COLO668 (cell line): Measurements from ENCODE around the gene ARRDC2.
"Not testable (repeated sequence)": the region's sequence is repeated elsewhere in the genome, so short reads cannot be mapped to it uniquely, and the experiment has no call there.

Experiments used
- DNase-seq: peaks from one replicate; lab custom pipeline; 2025; ENCODE audit not compliant: unreplicated experiment; lab: John Stamatoyannopoulos, UW

ARRDC2 gene

DNA sequence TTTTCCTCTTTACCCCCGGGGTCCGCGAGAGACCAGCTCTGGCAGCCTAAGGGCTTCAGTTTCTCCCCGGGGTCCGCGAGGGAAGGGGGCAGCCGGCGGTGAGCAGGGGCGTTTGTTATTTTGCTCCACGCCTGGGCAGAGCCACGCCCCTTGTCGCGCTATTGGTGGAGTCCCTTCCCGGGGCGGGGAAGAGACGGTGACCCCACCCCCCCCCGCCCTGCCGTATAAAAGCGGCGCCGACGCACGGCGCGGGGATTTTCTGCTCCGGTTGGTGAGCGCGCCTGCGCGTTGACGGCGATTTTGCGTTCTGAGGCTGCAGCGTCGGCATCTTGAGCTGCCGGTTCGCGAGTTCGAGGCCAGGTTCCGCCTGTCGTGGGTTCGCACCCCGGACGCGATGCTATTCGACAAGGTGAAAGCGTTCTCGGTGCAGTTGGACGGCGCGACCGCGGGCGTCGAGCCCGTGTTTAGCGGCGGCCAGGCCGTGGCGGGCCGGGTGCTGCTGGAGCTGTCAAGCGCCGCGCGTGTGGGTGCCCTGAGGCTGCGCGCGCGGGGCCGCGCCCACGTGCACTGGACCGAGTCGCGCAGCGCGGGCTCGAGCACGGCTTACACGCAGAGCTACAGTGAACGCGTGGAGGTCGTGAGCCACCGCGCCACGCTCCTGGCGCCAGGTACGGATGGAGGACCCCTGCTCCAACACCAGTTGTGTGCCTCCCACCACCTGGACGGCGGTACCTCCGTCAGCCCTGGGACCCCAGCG is at the start of gene ARRDC2:
Gene ARRDC2 (plus strand): TSS at position 254 of the 757 bp plus-strand sequence. CDS start 141 bp downstream, at position 395.
- peak; percentile 88 for DNase-seq

DNA sequence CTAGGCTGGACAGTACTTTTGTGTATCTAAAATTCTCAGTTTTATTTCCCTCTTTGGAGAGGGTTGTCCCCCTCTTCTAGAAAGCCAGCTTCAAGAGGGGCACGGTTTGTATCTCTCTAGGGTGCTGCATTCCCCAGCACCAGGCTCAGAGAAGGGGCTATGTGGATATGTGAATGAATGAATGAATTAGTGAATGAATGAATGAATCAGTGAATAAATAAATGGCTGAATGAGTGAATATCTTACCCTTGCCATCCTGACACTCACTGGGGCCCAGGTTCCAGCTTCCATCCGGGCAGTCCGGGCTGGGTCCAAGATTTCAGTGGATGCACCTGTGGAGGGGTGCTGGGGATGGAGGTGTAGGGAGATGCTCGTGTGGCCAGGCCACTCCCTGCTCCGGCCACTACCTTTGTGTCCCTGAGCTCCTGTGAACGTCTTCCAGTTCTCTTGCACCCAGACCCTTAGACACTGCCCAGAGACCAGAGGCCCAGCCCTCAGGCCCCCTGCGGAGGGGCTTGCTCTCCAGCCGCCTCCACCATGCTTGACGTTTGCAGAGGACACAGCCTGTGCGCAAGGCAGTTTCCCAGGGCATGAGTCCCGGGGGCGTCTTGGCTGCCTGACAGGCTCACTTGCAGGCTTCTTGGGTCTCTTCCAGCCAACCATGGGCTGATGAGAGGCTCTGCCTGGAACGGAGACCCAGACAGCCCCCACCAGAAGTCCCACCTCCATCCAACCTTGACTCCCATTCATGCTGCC is 43.9 kb upstream of the ARRDC2 start:
- DNase-seq, result no peak

DNA sequence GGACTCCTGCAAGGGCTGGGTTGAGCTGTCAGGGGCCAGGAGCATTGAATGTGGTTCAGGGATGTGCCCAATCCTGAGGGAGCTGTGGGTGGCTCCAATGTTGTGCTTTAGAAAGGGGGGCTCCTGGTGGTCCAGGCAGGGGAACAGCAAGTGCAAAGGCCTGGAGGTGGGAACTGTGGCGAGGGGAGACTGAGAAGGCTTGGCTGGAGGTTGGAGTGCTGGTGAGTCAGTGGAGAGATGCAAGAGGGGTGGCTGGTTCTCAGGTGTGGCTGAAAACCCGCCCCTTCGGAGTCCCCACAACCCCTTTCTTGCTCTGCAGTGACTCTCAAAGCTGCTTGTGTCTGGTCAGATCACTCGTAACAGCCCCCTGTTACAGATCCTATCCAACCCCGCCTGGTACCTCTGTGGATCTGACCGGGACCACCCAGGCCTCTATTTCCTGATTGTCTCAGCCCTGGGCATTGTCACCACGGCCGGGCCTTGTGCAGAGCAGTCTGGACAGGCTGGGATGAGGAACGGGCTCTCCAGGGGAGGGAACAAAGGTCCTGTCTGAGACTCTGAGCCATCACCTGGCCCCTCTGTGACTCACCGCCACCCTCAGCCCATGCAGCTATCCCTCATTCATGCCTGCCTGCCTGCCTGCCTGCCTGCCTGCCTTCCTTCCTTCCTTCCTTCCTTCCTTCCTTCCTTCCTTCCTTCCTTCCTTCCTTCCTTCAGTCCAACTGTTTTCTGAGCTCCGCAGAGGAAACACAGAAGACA is 42.4 kb upstream of the ARRDC2 start:
- peak; percentile 12 for DNase-seq

DNA sequence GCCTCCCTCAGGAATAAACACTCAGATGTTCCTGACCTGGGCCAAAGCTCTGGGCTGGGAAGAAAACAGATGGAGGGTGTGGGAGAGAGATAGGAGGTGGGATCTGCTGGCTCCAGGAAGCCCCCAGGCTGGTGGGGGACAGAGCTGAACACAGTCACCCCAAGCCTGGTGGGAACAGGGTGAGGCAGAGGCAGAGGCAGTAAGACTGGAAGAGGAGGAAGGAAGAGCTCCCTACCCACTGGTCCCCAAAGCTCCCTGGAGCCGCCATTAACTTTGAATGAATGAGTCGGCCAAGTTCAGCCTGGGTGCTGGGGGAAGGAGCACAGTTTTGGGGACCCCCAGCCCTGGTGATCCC is 41.9 kb upstream of the ARRDC2 start:
- DNase-seq, result no peak

DNA sequence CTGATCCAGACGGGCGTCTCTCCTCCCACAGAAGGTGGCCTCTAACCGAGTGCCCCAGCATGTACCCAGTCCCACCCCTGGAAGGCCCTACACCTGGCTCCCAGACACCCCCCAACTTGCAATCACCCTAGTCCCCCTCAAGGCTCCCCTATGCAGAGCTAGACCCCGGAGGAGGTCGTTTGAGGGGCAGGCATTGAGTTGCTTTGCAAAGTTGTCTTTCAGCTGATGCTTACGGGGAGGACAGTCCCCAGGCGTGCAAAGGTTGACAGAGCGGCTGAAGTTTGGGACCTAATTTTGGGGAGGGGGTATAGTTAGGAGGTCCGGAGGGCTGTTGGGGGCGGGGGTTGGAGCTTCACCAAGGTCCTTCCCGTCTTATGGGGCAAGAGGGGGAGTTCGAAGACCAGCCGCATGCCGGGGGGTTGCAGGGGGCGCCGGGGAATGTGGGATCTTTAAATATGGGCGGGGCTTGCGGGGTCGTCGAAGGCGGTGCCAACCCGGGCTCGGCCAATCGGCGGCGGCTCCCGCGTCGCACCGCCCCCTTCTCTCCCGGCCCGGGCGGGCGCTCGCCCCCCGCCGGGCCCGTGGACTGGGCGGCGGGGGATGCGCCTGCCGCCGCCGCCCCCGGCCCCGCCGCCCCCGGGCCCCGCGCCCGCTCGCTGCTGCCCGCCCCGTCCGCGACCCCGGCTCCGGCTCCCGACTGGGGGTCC is 41.3 kb upstream of the ARRDC2 start, which contains the start of gene KCNN1:
Gene KCNN1 (plus strand): TSS at position 558 of the 707 bp plus-strand sequence. CDS start 6,782 bp downstream, outside the sequence.
- DNase-seq, result no peak

DNA sequence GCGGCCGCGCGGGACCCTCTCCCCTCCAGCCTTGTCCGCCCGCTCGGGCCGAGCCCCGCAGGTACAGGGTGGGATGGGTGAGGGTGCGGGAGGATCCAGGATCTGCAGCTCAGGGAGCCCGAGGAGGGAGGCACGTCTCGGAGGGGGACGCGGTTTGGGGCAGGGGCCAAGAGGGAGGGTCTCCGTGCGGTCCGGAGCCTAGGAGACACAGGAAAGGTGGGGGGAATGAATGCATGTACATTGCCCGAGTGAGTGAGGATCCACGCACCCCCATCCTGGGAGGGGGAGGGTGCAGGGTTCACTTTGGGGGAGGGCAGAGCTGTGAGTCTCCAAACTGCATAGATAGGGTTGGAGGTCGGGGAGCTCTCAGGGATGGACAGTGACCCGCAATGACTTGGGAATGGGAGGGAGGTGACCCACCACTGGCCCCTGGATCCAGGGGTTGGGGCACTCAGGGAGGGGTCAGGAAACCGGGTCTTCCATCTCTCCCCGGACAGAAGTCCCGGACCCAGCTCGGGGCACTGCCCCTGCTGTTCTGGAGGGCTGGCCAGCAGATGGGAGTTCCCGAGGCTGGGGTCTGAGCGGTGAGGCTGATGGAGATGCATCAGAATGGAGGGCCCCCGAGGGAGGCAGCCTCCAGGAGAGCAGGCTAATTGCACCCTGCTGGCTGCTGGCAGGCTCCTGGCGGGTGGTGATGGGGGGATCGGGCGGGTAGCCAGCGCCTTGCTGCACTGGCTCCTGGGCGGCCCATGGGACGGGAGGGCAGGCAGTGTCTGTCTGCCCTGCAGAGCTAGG is 40.5 kb upstream of the ARRDC2 start:
- DNase-seq, result no peak

DNA sequence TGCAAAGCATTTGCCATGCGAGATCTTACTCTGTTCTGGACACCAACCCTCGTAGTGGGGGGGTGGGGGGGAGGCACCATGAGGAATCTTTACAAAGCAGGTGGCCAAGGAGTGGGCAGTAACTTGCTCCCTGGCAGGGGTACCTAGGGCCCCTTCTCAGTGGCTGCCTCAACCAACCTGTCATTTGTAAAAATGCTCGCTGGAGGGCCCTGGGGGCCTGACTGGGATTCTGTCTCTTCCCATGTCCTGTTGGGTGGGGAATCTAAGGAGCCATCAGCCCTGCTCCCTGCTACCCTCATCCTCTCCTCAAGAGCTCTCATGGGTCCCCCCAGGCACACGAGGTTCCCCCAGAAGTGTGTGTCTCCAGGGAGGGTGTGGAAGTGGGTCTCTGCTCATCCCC is 39.6 kb upstream of the ARRDC2 start:
- no peak for DNase-seq

DNA sequence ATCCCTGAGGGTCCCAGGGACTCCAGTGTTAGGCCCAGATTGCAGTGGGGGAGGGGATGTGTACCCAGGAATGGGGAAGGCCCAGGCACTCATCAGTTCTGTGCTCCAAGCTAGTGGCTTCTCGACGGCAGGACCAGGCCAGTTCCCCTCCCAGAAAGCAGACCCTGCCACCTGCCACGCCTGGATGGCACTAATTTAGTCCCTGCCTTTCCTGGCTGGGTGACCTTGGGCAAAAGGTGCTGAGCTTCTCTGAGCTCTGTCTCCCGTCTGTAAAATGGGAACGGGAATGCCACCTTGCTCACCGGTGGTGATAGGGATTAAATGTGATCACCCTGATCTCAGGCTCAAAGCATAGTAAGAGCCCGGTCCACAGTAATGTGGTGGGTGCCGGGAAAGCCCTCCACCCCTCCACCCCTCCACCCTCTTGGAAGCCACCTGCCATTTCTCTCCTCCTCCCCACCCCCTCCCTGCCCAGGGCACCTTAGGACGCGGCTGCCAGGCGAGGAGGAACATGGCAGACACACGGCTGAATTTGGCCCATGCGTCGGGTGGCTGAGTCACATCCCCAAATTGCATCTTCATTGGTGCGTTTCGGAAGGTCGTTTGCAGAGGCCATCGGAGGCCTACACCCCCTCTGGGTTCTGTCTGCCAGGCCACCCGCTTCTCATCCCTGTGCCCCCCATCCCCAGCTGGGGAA is 38.7 kb upstream of the ARRDC2 start:
- no peak for DNase-seq

DNA sequence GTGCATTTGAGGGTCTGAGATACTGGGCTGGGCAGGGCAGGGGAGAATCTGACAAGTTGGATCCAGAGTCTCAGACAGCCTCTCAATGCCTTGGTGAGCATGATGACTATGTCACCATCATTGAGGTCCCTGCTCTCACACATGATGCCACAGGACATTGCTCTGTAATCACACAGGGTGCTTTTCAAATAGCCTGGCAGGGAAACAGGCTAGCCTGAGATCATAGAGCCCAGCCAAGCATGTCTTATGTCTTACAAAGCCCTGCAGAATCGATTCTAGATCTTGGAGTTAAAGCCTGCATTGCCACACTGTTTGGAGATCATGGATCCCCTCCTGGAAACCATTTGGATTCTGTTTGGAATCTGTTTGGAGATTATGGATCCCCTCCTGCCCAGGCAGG is 35.7 kb upstream of the ARRDC2 start:
- no peak for DNase-seq

DNA sequence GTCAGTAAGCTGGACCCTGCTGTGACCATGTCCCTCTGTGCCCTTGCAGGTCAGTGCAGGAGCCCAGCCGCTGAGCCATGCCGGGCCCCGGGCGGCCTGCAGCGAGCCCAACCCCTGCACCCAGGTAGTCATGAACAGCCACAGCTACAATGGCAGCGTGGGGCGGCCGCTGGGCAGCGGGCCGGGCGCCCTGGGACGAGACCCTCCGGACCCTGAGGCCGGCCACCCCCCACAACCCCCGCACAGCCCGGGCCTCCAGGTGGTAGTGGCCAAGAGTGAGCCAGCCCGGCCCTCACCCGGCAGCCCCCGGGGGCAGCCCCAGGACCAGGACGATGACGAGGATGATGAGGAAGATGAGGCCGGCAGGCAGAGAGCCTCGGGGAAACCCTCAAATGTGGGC is 34.2 kb upstream of the ARRDC2 start:
- DNase-seq, result no peak

DNA sequence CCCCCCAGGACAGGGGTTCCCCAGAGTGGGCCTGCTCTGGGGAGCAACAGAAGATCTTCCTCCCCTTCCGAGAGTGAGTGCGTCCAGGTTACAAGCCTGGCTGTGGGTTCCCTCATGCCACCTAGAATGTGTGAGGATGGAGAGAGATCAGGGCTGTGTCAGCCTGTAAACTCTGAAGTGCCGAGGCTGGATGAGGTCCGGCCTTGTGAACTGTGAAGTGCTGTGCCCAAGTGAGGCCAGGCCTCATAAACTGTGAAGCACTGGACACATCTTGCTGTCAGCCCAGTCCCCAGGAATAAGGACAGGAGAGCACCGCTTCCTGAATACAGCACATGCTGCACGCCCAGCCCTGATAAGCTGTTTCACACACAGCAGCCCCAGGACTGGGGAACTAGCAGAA is 33.4 kb upstream of the ARRDC2 start:
- no peak for DNase-seq

DNA sequence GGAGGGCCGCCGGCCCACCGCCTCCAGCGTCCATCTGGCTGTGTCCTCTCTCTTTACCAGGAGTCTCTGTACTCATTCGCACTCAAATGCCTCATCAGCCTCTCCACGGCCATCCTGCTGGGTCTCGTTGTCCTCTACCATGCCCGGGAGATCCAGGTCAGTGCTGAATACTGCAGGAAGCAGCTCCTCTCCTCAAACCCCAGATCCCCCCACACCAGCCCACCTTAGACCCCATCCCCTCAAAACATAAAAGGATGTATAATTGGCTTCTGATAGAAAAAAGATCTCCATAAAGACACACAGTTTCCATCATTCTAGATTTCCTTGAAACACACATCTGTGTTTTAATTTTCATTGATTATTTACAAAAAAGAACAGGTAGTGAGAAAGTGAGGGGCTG is 32.9 kb upstream of the ARRDC2 start:
- DNase-seq, result no peak

DNA sequence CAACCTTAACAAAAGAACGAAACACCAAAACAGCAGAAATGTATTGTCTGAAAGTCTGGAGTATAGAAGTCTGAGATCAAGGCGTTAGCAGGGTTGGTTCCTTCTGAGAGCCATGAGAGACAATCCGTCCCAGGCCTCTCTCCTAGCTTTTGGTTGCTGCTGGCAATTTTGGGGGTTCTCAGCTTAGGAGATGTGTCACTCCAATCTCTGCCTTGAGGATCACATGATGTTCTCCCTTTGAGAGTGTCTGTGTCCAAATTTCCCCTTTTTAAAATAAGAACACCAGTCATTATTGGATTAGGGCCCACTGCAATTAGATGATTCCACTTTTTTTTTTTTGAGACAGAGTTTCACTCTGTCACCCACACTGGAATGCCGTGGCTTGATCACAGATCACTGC is 30.9 kb upstream of the ARRDC2 start:
- DNase-seq, result no peak

DNA sequence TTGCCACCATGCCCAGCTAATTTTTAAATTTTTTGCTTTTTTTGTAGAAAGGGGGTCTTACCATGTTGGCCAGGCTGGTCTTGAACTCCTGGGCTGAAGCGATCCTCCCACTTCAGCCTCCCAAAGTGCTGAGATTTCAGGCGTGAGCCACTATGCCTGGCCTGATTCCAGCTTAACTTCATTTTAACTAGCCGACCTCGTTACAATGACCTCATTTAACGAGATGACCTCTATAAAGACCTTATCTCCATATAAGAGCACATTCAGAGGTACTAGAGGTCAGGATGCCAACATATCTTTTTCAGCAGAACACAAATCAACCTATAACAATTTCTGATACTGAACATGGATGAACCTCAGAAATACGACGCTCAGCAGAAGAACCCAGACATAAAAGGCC is 30.5 kb upstream of the ARRDC2 start:
- no peak for DNase-seq

DNA sequence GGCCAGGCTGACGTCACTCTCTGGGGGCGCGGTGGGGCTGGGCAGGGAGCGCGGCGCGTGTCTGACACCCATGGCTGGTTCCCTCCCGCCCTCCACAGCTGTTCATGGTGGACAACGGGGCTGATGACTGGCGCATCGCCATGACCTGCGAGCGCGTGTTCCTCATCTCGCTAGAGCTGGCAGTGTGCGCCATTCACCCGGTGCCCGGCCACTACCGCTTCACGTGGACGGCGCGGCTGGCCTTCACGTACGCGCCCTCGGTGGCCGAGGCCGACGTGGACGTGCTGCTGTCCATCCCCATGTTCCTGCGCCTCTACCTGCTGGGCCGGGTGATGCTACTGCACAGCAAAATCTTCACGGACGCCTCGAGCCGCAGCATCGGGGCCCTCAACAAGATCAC is 26.4 kb upstream of the ARRDC2 start:
- DNase-seq, result no peak

DNA sequence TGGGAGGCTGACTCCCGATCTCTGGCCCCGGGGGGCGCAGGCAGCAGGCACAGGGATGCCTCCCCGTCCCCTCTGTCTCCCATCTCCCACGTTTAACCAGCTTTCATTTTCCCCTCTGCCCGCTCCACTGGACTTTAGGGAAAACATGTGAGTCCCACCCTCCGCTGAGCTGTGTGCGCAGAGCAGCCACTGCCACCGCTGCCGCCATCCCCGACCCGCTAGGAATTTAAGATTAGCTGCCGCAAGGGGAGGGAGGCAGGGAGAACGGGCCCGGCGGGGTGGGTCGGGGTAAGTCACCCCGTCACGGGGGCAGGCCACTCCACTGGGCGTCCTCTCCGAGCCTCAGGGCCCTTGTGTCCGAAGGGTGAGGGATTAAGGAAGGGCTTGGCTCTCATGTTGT is 25.5 kb upstream of the ARRDC2 start:
- DNase-seq, result no peak

DNA sequence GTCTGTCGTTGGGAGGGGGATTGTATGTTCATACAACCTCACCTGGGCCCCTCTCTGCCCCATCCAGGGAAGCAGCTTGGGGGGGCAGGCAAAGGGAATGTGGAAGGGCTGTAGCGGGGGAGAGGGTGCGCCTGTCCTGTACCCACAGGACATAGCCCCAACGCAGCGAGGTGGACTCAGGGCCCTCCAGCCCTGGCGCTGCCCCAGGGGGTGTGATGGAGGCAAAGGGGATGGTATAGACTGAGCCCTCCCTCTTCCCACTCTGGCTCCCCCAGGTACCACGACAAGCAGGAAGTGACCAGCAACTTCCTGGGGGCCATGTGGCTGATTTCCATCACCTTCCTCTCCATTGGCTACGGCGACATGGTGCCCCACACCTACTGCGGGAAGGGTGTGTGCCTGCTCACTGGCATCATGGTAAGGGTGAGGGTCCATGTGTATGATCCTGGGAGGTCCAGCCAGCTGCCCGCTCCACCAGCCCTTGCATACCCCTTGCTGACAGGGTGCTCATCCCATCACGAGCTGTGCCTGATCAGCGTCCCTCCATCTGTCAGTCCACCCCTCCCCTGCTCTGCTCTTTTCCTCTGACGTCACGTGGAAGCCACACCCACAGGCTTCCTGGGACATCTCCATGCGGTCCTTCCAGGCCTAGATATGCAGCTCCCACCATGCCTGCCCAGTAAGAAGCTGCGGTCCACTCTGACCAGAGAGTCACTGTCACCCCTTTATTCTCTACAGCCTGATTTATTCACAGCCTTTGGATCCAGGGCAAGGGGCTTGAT is 22.7 kb upstream of the ARRDC2 start:
- DNase-seq, result peak; percentile 5

DNA sequence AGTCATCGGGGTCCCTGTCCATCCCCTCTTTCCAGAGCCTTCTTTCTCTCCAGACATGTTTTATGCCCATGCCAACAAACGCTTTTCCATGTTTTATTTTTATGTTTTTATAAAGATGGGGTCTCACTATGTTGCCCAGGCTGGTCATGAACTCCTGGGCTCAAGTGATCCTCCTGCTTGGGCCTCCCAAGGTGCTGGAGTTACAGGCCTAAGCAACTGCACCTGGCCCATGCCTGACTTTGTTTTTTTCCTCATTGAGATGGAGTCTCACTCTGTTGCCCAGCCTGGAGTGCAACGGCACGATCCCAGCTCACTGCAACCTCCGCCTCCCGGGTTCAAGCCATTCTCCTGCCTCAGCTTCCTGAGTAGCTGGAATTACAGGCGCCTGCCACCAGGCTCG is 21.4 kb upstream of the ARRDC2 start:
- not testable (repeated sequence) for DNase-seq

DNA sequence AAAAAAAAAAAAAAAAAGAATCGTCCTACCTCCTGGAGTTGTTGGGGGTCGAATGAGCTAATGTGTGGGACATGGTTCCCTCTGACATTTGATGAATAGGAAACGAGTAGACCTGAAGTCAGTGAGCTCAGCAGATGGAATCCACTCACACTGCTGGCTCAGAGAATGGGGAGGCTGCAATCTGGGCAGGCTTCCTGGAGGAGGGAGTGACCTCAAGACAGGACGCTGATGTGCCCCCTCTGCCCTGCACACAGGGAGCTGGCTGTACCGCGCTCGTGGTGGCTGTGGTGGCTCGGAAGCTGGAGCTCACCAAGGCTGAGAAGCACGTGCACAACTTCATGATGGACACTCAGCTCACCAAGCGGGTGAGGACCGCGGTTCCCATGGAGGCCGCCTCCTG is 19.8 kb upstream of the ARRDC2 start:
- no peak for DNase-seq
